OCI-LY7 (cell line): ENCODE results near the gene DGLUCY.
"Not testable (repeated sequence)": the region's sequence is repeated elsewhere in the genome, so short reads cannot be mapped to it uniquely, and the experiment has no call there.

Experiments
- EZH2phosphoT487 ChIP-seq: fragments of 200-600 bp; sonication (generic); IDR thresholded peaks from 2 replicates; pipeline ENCODE4 v1.6.1; 2018; ENCODE audit warnings: low read depth, borderline replicate concordance, mild to moderate bottlenecking, mixed run types, antibody characterized with exemption, low read length, moderate library complexity, mixed read lengths
- TF ChIP-seq, protein P1 (sequence below): fragments of 200-600 bp; sonication (generic); conservative IDR thresholded peaks from 2 replicates; pipeline ENCODE4 v1.5.1; 2014; ENCODE audit warnings: mild to moderate bottlenecking, antibody characterized with exemption, low read length, moderate library complexity, mixed read lengths

DNA sequence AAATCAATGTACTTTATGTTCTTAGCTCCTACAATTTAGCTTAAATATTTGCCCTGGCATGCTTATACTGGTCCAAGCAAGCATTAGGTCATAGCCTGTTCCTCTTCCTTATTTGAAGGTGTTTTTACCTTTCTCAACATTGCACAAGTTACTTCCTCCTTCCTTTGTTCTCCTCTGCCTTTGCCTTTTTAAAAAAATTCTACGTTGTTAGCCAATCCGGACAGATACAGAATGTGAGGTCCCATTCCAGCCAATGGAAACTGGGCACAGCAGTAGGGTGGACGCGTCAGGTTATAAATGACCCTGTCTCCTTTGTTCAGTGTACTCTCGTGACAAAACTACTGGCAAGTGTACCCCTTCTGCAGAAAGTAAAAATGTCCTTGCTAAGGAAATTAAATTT lies 26.4 kb upstream of the DGLUCY start:
- TF ChIP-seq, protein P1, sequence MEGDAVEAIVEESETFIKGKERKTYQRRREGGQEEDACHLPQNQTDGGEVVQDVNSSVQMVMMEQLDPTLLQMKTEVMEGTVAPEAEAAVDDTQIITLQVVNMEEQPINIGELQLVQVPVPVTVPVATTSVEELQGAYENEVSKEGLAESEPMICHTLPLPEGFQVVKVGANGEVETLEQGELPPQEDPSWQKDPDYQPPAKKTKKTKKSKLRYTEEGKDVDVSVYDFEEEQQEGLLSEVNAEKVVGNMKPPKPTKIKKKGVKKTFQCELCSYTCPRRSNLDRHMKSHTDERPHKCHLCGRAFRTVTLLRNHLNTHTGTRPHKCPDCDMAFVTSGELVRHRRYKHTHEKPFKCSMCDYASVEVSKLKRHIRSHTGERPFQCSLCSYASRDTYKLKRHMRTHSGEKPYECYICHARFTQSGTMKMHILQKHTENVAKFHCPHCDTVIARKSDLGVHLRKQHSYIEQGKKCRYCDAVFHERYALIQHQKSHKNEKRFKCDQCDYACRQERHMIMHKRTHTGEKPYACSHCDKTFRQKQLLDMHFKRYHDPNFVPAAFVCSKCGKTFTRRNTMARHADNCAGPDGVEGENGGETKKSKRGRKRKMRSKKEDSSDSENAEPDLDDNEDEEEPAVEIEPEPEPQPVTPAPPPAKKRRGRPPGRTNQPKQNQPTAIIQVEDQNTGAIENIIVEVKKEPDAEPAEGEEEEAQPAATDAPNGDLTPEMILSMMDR: not testable (repeated sequence)
- not testable (repeated sequence) for TF ChIP-seq EZH2phosphoT487
